ENCODE measurements around the gene LDHAL6B.
"Not testable (repeated sequence)": the region's sequence is repeated elsewhere in the genome, so short reads cannot be mapped to it uniquely, and the experiment has no call there.

Gene LDHAL6B

GRCh38 chr15:59206623-59207183, at the start of gene LDHAL6B:
LDHAL6B (plus strand) TSS chr15:59206843; CDS start chr15:59206941, 98 bp downstream.
- DNase-seq: no peak

DNA sequence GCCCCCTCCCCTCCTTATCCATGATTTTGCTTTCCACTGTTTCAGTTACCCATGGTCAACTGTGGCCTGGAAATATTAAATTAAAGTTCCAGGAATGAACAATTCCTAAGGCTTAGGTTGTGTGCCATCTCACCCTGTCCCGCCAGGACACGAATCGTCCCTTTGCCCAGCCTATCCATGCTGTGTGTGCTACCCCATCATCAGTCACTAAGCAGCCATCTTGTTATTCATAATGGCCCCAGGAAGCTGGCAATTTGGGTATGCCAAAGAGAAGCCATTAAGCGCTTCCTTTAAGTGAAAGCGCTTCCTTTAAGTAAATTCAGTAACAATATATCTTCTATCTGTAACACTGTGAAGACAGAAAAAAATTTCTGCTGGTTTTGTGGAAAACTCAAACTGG, 49.2 kb upstream of the LDHAL6B start:
- DNase-seq: no peak

- DNase-seq: no peak
Observed at GRCh38 chr15:59157840-59158700, 48.6 kb upstream of the LDHAL6B start.

DNA sequence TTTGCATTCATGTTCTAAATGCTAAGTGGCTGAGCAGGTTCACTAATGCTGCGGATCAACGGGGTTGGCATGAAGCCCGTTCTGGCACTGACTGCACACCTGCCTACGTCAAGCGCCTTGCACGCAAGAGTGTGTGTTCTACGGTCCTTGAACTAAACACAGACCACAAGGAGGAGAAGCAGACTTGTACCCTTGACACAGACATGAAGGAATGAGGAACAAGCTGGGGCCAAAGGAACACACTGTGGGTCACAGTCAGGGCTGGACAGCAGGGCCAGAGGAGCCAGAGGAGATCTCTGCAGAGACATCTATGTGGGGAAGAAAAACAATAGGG, 48.0 kb upstream of the LDHAL6B start:
- DNase-seq: no peak

DNA sequence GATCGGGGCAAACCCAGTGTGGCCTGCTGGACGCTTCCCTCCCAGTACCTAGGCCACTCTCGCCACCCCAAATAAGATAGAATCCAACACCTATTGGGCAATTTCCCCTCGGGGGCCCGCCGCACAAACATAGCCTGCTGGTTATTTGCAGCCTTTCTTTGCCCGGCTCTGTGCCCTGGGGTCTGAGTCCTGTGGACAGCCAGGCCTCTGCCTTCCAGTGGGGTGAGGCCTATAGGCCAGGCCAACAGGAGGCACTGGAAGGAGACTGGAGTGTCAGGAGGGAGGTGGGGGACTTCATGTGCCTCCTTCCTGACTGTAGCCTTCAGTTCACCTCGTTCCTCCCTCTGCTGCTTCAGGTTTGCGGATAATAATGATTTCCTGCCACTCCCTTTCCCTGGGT, 47.4 kb upstream of the LDHAL6B start:
- DNase-seq: no peak

GRCh38 chr15:59160880-59161593, 45.6 kb upstream of the LDHAL6B start:
- no peak for DNase-seq

GRCh38 chr15:59162080-59162479, 44.6 kb upstream of the LDHAL6B start:
- DNase-seq: not testable (repeated sequence)

DNA sequence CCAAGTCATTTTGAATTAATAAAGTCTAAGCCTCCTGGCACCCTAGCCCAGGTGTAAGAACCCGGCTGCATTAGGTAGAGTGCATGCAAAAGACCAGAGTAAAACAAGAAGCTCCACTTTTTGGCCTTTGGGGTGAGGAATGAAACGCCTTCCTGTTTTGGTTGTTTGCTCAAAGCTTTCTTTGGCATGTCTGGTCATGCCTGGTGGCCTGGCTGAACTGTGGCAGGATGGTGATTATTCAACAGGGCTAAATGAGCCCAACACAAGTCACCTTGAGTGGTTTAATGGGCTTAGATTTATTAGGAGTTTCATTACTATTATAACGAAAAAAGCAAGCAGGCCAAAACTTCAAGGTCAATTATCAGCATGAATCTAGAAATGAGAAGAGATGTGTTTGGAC, 40.9 kb upstream of the LDHAL6B start:
- no peak for DNase-seq

DNA sequence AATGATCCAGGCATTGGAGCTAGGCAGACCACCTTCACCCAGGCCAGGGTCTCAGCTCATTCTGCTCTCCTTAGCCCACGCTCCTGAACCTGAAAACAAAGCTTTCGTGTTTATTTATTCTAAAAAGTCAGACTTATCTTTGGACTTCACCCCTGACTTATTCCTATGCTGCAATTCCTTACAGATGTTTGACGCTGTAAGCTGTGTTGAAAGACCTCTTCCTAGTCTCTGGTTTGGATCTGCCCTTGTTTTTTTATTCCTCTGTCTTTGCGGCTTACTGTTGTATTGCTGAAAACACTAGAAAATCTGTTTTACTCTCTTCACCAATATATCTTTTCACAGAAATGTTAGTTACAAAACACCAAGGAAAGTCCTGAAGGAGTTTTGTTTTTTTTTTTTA, 40.5 kb upstream of the LDHAL6B start:
- no peak for DNase-seq

DNA sequence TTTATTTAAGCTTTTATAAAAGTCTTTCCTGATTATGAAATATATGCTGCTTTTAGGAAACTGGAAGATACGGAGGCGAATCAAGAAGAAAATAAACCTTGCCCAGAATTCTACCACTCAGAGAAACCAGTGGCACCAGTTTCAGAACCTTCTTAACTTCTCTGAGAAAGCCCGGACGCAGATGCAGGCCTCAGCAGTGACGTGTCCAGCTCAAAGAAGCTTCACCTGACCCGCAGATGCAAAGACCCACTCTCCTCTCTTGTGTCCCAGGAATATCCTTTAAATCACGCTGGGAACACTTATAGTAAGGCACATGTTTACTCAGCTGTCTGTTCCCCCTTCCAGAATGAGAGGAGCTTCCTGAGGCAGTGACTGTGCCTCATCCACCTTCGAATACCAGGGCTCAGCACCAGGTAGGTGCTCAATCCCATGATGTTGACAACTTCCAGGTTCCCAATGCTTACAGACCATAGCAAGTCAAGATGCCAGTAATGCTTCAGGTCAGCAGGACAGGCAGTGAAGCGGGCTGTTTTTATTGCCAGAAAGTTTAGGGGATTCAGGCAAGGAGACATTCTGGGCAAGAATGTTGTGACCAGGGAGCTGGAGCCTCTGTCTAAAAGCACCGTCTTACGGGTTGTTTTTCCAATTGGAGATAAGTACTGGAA, 39.9 kb upstream of the LDHAL6B start:
- DNase-seq: no peak

DNA sequence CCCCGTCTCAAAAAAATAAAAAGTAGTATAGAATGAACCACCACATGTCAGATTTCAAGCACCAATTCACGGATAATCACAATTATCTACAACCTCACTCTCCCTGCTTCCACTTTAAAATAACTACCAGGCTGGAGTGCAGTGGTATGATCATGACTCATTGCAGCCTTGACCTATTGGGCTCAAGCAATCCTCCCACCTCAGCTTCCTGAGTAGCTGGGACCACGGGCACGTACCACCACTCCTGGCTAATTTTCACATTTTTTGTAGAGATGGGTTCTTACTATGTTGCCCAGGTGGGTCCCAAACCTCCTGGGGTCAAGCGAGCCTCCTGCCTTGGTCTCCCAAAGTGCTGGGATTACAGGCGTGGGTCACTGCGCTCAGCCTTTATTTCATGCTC, 38.1 kb upstream of the LDHAL6B start:
- DNase-seq: no peak

- no peak for DNase-seq
Observed at GRCh38 chr15:59169251-59169708, 37.4 kb upstream of the LDHAL6B start.

DNA sequence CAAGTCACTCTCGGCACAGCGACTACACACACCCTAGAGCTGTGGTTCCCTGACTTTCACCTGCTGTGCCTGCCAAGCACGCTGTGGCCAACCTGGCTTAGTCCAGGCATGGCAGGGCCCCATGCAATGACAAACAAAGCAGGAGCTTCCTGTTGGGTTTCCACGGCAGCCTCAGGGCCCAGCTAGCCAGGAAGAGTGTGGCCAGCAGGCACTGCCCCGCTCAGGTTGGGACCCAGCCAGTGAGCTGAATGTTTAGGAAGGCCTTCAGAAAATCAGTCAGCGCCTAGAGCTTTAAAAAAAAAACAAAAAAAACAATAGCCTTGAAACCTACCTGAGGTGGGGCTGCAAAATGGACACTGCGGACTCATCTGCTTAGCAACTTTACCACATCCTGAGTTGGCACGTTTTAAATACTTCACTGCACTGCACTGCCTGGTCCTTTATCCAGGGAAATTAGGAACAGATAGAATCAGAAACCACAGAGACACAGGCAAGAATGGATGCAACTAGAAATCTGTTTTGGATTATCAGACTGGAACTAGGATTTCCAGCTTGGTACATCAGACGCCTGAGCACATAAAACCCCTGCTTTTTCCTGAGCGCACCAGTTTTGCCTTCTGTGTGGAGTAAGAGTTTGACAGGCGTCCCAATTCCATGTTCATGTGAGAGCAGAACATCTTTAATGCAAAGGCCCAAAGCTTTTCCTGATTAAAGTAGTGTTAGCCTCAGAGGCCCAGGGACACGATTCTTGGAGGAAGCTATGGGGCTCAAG, 36.2 kb upstream of the LDHAL6B start:
- no peak for DNase-seq

GRCh38 chr15:59171067-59171397, 35.6 kb upstream of the LDHAL6B start:
- DNase-seq: no peak

DNA sequence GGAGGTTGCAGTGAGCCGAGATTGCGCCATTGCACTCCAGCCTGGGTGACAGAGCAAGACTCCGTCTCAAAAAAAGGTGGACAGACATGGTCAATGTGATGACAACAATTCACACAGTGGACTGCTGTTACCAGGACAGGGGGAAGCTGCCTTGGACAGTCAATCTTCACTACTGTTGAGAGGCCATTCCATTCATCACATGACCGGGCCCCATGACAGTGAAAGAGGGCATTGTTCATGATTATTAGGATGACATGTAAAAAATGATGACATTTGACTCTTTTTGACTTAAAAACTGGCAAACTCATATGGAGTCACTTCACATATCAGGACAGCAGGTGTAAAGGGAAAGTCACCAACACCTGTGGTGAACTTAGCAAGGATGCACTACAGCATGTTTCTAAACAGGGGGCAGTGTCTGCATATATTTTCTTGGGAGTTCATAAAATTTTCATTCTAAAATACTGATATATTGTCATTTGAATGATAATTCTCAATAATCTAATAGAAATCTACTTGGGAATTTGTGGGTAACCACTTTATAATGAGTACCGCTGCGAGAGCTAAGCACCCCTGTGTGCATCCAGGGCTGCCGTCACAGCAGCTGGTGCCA, 34.2 kb upstream of the LDHAL6B start:
- DNase-seq: no peak

GRCh38 chr15:59173194-59173593, 33.4 kb upstream of the LDHAL6B start:
- no peak for DNase-seq

GRCh38 chr15:59174151-59174834, 32.4 kb upstream of the LDHAL6B start:
- DNase-seq: no peak

DNA sequence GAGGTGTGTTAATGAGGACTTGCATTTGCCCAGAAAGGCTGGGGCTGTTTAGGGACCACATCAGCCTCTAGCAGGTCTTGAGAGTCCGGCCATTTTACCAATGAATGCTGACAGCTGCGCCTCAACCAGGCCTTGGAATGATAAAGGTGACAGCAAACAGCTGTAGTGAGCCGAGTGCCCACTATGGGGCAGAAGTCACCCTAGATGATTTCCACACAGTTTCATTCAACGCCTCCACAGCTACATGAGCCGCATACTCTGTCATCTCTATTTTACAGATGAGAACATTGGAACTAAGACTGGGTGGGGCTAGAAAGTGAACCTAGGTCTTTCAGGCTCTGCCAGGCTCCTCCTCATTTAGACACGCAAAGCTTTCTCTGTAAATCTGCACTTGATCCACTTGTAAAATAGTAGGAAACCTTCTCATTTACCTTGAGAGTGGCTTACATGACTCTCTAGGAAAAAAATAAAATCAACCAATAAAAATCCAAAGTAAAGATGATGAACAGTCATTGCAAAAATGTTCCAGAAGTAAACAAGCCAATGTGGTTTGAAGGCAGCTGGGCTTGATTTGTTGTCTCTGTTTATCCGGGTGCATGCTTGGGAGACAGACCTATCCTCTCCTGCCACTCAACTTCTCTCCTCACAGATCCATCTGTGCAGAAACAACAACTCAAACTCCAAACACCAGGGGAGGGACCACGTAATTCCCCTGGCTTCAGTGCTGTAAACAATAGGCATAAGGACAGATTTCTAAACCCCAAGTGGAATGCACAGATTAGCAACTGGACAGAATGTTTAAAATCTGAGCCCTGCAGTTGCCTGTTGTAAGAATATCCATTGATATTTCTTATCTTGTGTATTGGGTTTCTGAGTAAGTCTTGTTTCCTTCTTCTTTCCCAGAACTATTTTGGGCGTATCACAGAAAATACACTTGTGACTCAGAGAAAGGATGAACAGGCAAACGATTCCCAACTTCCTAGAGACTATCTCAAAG, 31.5 kb upstream of the LDHAL6B start:
- no peak for DNase-seq

DNA sequence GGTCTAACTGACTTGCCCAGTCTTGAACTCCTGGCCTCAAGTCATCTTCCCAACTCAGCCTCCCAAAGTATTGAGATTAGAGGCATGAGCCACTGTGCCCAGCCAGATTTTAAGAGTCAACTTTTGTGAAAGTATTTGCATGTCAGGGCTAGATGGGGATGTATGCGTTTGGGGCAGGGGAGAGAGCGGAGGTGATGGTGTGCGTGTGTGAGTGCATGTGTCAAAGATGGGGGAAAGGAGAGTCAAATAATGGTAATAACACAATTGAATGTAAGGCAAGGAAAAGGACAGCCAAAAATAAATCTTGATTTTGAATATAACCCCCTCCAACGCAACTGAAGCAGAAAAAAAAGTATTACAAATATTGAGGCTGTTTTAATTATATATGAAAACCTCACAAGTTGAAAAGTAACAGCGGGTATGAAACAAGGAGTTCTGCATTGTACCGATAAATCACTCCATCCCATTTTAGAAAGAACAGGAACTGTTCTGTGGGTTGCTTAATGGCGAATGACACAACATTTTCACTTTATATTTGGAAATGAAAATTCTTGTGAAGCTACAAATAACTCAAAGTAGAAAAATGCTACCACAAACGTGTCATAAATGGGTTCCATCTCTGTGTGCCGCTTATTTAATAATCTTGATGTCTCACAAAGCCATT, 29.9 kb upstream of the LDHAL6B start:
- no peak for DNase-seq

- no peak for DNase-seq
Observed at GRCh38 chr15:59177317-59177660, 29.4 kb upstream of the LDHAL6B start.
